NCI-H69 (cell line): ENCODE measurements around the gene CDKL4.
"Not testable (repeated sequence)": the region's sequence is repeated elsewhere in the genome, so short reads cannot be mapped to it uniquely, and the experiment has no call there.

Experiments
- DNase-seq: peaks from one replicate; lab custom pipeline; 2025; lab: John Stamatoyannopoulos, UW

The CDKL4 gene

GRCh38 chr2:39228413-39229209 is 15.2 kb downstream of the CDKL4 start:
- DNase-seq: no peak

- peak; percentile 55 for DNase-seq
Measured at GRCh38 chr2:39227628-39228412, 15.9 kb downstream of the CDKL4 start.

GRCh38 chr2:39225567-39225966 is 18.2 kb downstream of the CDKL4 start:
- DNase-seq: no peak

GRCh38 chr2:39223909-39224308 is 19.9 kb downstream of the CDKL4 start:
- DNase-seq: no peak

GRCh38 chr2:39221459-39221858 is 22.3 kb downstream of the CDKL4 start:
- DNase-seq: no peak

- DNase-seq: no peak
Measured at GRCh38 chr2:39220136-39220535, 23.6 kb downstream of the CDKL4 start.

GRCh38 chr2:39218391-39218790 is 25.4 kb downstream of the CDKL4 start:
- no peak for DNase-seq

- DNase-seq: no peak
Measured at GRCh38 chr2:39217192-39217550, 26.6 kb downstream of the CDKL4 start.

GRCh38 chr2:39216346-39217191 is 27.2 kb downstream of the CDKL4 start:
- DNase-seq: no peak

GRCh38 chr2:39215545-39215944 is 28.2 kb downstream of the CDKL4 start:
- no peak for DNase-seq

- no peak for DNase-seq
Measured at GRCh38 chr2:39213015-39213414, 30.8 kb downstream of the CDKL4 start.

GRCh38 chr2:39210846-39211245 is 32.9 kb downstream of the CDKL4 start:
- no peak for DNase-seq

- no peak for DNase-seq
Measured at GRCh38 chr2:39203382-39203781, 40.4 kb downstream of the CDKL4 start.

GRCh38 chr2:39202639-39203369 is 41.0 kb downstream of the CDKL4 start:
- peak; percentile 64 for DNase-seq

- not testable (repeated sequence) for DNase-seq
Measured at GRCh38 chr2:39197003-39197402, 46.8 kb downstream of the CDKL4 start.

- no peak for DNase-seq
Measured at GRCh38 chr2:39194686-39195085, 49.1 kb downstream of the CDKL4 start.

GRCh38 chr2:39188960-39189494 is 54.7 kb downstream of the CDKL4 start:
- no peak for DNase-seq

- no peak for DNase-seq
Measured at GRCh38 chr2:39183673-39184072, 60.1 kb downstream of the CDKL4 start.

GRCh38 chr2:39181297-39181696 is 62.5 kb downstream of the CDKL4 start:
- no peak for DNase-seq

- DNase-seq: no peak
Measured at GRCh38 chr2:39179974-39180960, 63.5 kb downstream of the CDKL4 start.
